BE2C (cell line): ENCODE data around the gene RFNG.
A peak's percentile ranks its signal among the peaks of the same experiment; 100 is the strongest.

Experiments
- DNase-seq: peaks from one replicate; pipeline ENCODE4 v3.0.0-alpha.2; 2020
- H3K27me3 ChIP-seq: fragments of 250-450 bp; sonication (Bioruptor Pico); 2 replicates; pipeline ENCODE4 v1.5.1; 2020; ENCODE audit warnings: mild to moderate bottlenecking
- H3K36me3 ChIP-seq: fragments of 250-450 bp; sonication (Bioruptor Pico); 2 replicates; pipeline ENCODE4 v1.5.1; 2020; ENCODE audit warnings: mild to moderate bottlenecking
- H3K4me1 ChIP-seq: fragments of 250-450 bp; sonication (Bioruptor Pico); 2 replicates; pipeline ENCODE4 v1.5.1; 2020
- H3K4me3 ChIP-seq: 2 replicates; pipeline ENCODE4 v1.5.1; 2011; ENCODE audit warnings: low read depth, low read length
- H3K9me3 ChIP-seq: fragments of 250-450 bp; sonication (Bioruptor Pico); 2 replicates; pipeline ENCODE4 v1.5.1; 2020
- CTCF ChIP-seq: IDR thresholded peaks from 2 replicates; pipeline ENCODE4 v1.5.1; 2012; ENCODE audit warnings: mild to moderate bottlenecking, low read depth, low read length

The RFNG gene

GRCh38 chr17:82083009-82083408 lies 31.4 kb upstream of the RFNG start:
- peaks cover 92% of the 10 kb centered on the region for H3K36me3 ChIP-seq
- no peaks in the 10 kb centered on the region for H3K9me3 ChIP-seq
- no peaks in the 10 kb centered on the region for H3K27me3 ChIP-seq
- no peak overlapping the region for H3K4me3 ChIP-seq
- H3K4me1 ChIP-seq: no peaks in the 10 kb centered on the region
- DNase-seq: no peak
- no peak for TF ChIP-seq CTCF

GRCh38 chr17:82082456-82082855 lies 30.8 kb upstream of the RFNG start:
- TF ChIP-seq CTCF: no peak
- H3K4me1 ChIP-seq: no peaks in the 10 kb centered on the region
- H3K9me3 ChIP-seq: no peaks in the 10 kb centered on the region
- H3K27me3 ChIP-seq: no peaks in the 10 kb centered on the region
- H3K4me3 ChIP-seq: no peak overlapping the region
- peaks cover 92% of the 10 kb centered on the region for H3K36me3 ChIP-seq
- no peak for DNase-seq

GRCh38 chr17:82081966-82082365 lies 30.4 kb upstream of the RFNG start:
- no peaks in the 10 kb centered on the region for H3K9me3 ChIP-seq
- H3K4me3 ChIP-seq: no peak overlapping the region
- H3K36me3 ChIP-seq: peaks cover 87% of the 10 kb centered on the region
- H3K4me1 ChIP-seq: no peaks in the 10 kb centered on the region
- no peak for TF ChIP-seq CTCF
- H3K27me3 ChIP-seq: no peaks in the 10 kb centered on the region
- DNase-seq: no peak

GRCh38 chr17:82081546-82081945 lies 29.9 kb upstream of the RFNG start:
- Histone ChIP-seq H3K9me3 (no peaks in the 10 kb centered on the region), H3K4me1 (no peaks in the 10 kb centered on the region), H3K4me3 (no peak overlapping the region), H3K36me3 (peaks cover 82% of the 10 kb centered on the region), H3K27me3 (no peaks in the 10 kb centered on the region)
- no peak for TF ChIP-seq CTCF
- DNase-seq: no peak

GRCh38 chr17:82080789-82081464 lies 29.3 kb upstream of the RFNG start:
- TF ChIP-seq CTCF: peak; percentile 7; the same call in 1 of the 2 replicates
- H3K9me3 ChIP-seq: no peaks in the 10 kb centered on the region
- no peaks in the 10 kb centered on the region for H3K4me1 ChIP-seq
- H3K36me3 ChIP-seq: peaks cover 76% of the 10 kb centered on the region
- no peak overlapping the region for H3K4me3 ChIP-seq
- no peaks in the 10 kb centered on the region for H3K27me3 ChIP-seq
- no peak for DNase-seq

GRCh38 chr17:82080048-82080788 lies 28.6 kb upstream of the RFNG start:
- no peak overlapping the region for H3K4me3 ChIP-seq
- no peaks in the 10 kb centered on the region for H3K9me3 ChIP-seq
- H3K4me1 ChIP-seq: no peaks in the 10 kb centered on the region
- H3K27me3 ChIP-seq: no peaks in the 10 kb centered on the region
- DNase-seq: no peak
- no peak for TF ChIP-seq CTCF
- H3K36me3 ChIP-seq: peaks cover 69% of the 10 kb centered on the region
